HG03159 (cell line): ENCODE data around the gene AKAP12.

Experiments
- ATAC-seq: cut with Tn5 transposase; IDR thresholded peaks from one replicate; pipeline ENCODE4 v1.9.1; 2021; ENCODE audit warnings: mild to moderate bottlenecking, moderate library complexity; ENCODE audit not compliant: unreplicated experiment

Gene AKAP12, protein sequence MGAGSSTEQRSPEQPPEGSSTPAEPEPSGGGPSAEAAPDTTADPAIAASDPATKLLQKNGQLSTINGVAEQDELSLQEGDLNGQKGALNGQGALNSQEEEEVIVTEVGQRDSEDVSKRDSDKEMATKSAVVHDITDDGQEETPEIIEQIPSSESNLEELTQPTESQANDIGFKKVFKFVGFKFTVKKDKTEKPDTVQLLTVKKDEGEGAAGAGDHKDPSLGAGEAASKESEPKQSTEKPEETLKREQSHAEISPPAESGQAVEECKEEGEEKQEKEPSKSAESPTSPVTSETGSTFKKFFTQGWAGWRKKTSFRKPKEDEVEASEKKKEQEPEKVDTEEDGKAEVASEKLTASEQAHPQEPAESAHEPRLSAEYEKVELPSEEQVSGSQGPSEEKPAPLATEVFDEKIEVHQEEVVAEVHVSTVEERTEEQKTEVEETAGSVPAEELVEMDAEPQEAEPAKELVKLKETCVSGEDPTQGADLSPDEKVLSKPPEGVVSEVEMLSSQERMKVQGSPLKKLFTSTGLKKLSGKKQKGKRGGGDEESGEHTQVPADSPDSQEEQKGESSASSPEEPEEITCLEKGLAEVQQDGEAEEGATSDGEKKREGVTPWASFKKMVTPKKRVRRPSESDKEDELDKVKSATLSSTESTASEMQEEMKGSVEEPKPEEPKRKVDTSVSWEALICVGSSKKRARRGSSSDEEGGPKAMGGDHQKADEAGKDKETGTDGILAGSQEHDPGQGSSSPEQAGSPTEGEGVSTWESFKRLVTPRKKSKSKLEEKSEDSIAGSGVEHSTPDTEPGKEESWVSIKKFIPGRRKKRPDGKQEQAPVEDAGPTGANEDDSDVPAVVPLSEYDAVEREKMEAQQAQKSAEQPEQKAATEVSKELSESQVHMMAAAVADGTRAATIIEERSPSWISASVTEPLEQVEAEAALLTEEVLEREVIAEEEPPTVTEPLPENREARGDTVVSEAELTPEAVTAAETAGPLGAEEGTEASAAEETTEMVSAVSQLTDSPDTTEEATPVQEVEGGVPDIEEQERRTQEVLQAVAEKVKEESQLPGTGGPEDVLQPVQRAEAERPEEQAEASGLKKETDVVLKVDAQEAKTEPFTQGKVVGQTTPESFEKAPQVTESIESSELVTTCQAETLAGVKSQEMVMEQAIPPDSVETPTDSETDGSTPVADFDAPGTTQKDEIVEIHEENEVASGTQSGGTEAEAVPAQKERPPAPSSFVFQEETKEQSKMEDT (N-terminal part only)

DNA sequence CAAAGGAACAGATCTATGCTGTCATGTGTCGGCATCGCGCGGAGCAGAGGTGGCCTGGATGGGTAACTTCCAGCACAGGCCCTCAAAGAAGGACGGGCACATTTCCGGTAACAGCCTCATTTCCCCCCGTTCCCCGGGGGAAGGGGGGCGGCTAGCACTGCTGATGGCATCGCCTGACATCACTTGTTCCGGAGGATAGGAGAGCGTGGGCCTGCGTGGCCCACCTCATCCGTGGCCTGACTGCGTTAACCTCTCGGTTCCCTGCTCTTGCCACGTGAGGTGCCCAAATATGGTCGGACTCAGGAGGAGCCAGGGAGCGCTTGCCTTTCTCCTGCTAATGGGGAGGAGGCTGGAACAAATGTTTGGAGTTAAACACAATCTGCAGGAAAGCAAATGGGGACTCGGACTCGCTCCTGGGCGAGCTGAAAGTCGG is at the start of gene AKAP12:
AKAP12 (plus strand) TSS at position 365 of the 433 bp plus-strand sequence. CDS start 596 bp downstream, outside the sequence.
- no peak for ATAC-seq

DNA sequence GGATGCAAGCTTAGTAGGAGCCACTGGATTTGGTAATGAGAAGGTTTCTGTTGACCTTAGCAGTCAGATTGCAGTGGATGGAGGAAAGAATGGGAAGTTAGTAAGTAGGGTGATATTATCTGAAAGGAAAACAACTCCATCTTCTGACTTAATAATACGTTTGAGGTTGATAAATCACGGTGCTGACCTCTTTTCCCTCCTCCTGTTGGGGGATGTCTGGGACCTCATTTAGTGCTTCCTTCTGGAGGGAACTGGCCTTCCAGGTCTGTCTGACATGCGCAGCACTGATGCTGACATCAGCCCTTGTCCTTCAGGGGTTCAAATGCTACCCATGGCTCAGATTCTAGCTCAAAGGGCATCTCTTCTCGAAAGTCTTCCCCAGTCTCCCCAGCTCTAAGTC is 48.2 kb upstream of the AKAP12 start:
- no peak for ATAC-seq

GRCh38 chr6:151196555-151196954 is 43.2 kb upstream of the AKAP12 start:
- no peak for ATAC-seq

GRCh38 chr6:151197556-151197955 is 42.2 kb upstream of the AKAP12 start:
- no peak for ATAC-seq

GRCh38 chr6:151199991-151200390 is 39.8 kb upstream of the AKAP12 start:
- no peak for ATAC-seq

DNA sequence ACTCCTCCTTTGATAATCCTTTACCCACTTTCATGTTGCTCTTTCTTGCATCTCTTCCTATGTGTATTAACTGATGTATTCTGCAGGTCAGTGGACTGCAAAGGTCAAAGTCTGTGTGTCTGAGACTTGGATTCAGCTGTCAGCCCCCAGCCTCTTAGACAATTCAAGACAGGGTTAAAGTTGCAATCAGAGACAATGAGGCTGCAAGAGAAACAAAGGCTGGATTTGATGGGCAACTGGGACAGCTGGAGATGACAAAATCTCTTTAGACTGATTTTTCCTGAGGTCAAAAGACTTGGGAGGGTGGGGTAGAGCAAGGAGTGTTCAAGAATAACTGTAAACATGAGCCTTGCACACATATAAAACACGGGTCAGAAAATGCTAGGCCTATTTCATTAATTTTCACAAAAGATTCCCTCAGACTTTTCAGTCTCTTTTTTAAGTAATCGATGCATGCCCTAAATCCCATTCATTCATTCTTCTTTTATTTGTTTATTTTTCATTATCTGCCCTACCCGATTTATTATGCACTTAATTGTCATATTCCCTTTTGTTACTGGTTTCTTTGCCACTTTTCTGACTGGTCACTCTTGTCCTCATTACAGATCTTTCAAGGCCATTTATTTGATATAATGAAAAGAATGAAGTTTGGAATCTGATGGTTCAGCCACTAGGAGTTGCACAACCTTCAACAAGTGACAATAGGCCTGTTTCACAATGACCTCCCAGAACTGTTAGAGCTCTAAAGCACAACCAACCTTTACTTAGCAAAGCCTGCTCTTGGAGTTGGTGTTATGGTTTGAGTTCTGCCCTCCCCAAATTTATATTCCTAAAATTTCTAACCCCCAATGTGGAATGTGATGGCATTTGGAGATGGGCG is 33.8 kb upstream of the AKAP12 start:
- no peak for ATAC-seq

GRCh38 chr6:151207674-151208073 is 32.1 kb upstream of the AKAP12 start:
- ATAC-seq: no peak

GRCh38 chr6:151209071-151209831 is 30.5 kb upstream of the AKAP12 start:
- no peak for ATAC-seq

- ATAC-seq: no peak
Observed at GRCh38 chr6:151211075-151211474, 28.7 kb upstream of the AKAP12 start.

DNA sequence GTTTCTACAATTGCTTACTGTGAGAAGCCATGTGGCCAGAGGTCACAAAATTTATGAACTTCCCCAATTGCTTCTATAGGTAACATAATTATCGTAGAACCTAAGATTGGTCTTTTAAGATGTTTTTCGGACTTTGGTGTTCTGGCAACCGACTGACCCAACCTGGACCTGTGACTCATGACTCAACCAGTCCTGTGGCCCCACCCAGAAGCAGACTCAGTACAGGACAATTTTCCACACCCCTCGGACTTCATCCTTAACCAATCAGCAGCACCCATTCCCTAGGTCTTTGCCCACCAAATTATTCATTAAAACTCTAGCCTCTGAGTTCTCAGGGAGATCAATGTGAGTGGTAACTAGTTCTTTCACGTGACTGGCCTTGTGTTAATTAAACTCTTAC is 26.4 kb upstream of the AKAP12 start:
- no peak for ATAC-seq

- ATAC-seq: no peak
Observed at GRCh38 chr6:151215999-151216398, 23.8 kb upstream of the AKAP12 start.

GRCh38 chr6:151216804-151217203 is 23.0 kb upstream of the AKAP12 start:
- no peak for ATAC-seq

GRCh38 chr6:151219192-151219591 is 20.6 kb upstream of the AKAP12 start:
- no peak for ATAC-seq

- ATAC-seq: no peak
Observed at GRCh38 chr6:151224076-151224475, 15.7 kb upstream of the AKAP12 start.

DNA sequence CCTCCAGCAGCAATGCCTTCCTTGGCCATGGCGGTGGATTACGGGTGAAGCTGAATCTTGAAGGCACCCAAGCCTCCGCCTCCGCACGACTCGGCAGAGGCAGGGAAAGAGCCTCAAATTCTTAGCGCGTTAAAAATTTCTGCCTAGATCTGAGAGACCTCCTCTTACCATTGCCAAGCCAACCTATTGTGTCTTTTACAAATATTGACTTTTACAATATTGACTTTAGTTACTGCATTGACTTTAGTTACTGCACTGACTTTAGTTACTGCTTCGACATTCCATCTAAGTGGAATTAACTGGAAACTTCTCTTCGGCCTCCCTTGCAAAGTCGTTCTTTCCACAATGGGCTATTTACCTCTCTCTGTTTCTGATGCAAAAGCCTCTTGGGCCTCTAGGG is 13.8 kb upstream of the AKAP12 start:
- no peak for ATAC-seq

- no peak for ATAC-seq
Observed at GRCh38 chr6:151228788-151229400, 10.9 kb upstream of the AKAP12 start.

GRCh38 chr6:151229401-151230276 is 10.1 kb upstream of the AKAP12 start:
- ATAC-seq: no peak

GRCh38 chr6:151230277-151230577 is 9.5 kb upstream of the AKAP12 start:
- ATAC-seq: no peak
